Measurements from ENCODE around the gene IDH3A.

DNA sequence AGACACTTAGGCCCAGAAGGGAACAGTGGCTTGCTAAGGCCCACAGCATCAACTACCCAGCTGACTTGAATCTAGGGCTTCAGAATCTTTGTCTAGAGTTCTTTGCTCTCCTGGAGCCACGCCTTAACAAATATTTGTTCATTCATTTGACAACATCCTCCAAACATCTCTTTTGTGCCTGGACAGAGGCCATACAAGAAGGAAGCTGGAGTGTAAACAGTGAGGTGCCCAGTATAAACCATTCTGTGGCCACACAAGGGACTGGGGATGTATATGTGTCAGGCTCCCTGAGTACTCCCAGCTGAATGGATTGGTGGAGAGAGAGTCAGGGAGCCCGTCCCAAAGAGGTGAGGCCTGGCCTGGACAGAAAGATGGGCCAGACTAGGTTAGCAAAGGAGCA, 21.3 kb upstream of the IDH3A start:
- TF ChIP-seq, protein P1, sequence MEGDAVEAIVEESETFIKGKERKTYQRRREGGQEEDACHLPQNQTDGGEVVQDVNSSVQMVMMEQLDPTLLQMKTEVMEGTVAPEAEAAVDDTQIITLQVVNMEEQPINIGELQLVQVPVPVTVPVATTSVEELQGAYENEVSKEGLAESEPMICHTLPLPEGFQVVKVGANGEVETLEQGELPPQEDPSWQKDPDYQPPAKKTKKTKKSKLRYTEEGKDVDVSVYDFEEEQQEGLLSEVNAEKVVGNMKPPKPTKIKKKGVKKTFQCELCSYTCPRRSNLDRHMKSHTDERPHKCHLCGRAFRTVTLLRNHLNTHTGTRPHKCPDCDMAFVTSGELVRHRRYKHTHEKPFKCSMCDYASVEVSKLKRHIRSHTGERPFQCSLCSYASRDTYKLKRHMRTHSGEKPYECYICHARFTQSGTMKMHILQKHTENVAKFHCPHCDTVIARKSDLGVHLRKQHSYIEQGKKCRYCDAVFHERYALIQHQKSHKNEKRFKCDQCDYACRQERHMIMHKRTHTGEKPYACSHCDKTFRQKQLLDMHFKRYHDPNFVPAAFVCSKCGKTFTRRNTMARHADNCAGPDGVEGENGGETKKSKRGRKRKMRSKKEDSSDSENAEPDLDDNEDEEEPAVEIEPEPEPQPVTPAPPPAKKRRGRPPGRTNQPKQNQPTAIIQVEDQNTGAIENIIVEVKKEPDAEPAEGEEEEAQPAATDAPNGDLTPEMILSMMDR (IDR thresholded peaks at IDR 0.05), result no peak
- TF ChIP-seq POLR2A (IDR thresholded peaks at IDR 0.05) (no peak), EP300 (IDR thresholded peaks at IDR 0.05; ENCODE audit: low read depth) (no peak)
